Keratinocyte (primary cell): Measurements from ENCODE around the gene COA5. TPM values are rescaled to one million over a fixed set of nuclear protein-coding genes. Genes with fewer than 3 reads are reported as not detected.

ENCODE experiments used
- DNase-seq: peaks from one replicate; pipeline ENCODE4 v3.0.0-alpha.2; 2011; ENCODE audit warnings: low read depth, missing footprints, low spot score
- FAIRE-seq: peaks from 2 replicates; lab custom pipeline; 2011; peaks lifted over from hg19 to GRCh38; lab: Jason Lieb, UNC
- H2AFZ ChIP-seq: 2 replicates; pipeline ENCODE4 v1.6.0; 2012; ENCODE audit warnings: low read length, control low read depth, inconsistent platforms; ENCODE audit not compliant: control insufficient read depth
- H3K27ac ChIP-seq: 2 replicates; pipeline ENCODE4 v1.5.1; 2011; ENCODE audit warnings: low read length; ENCODE audit not compliant: control insufficient read depth, insufficient read depth
- H3K27me3 ChIP-seq: 3 replicates; pipeline ENCODE4 v1.6.0; 2011; ENCODE audit warnings: low read length; ENCODE audit not compliant: control insufficient read depth, insufficient read depth; ENCODE audit errors: extremely low read depth
- H3K36me3 ChIP-seq, 2 experiments: 2 replicates in 1 of 2; 3 replicates in 1 of 2; pipeline ENCODE4 v1.5.1; 2011; ENCODE audit warnings: low read length in 2 of 2, mild to moderate bottlenecking in 1 of 2; ENCODE audit not compliant: control insufficient read depth in 2 of 2, insufficient read depth in 2 of 2; ENCODE audit errors: extremely low read depth in 1 of 2
- H3K4me1 ChIP-seq: 3 replicates; pipeline ENCODE4 v1.5.1; 2011; ENCODE audit warnings: low read length; ENCODE audit not compliant: control insufficient read depth, insufficient read depth; ENCODE audit errors: extremely low read depth
- H3K4me2 ChIP-seq: 3 replicates; pipeline ENCODE4 v1.6.0; 2011; ENCODE audit warnings: low read depth, low read length; ENCODE audit not compliant: control insufficient read depth, insufficient read depth; ENCODE audit errors: extremely low read depth
- H3K4me3 ChIP-seq, 3 experiments: fragments of 200-600 bp in 1 of 3; sonication (generic) in 1 of 3; 2 replicates in 2 of 3; 3 replicates in 1 of 3; pipeline ENCODE4 v1.5.1; 2011 to 2016; ENCODE audit warnings: low read length in 3 of 3, mild to moderate bottlenecking in 3 of 3, control low read depth in 2 of 3, inconsistent platforms in 1 of 3, low read depth in 1 of 3, mixed read lengths in 1 of 3, mixed run types in 1 of 3, moderate library complexity in 1 of 3; ENCODE audit not compliant: control insufficient read depth in 2 of 3, insufficient read depth in 2 of 3; ENCODE audit errors: extremely low read depth in 1 of 3
- H3K79me2 ChIP-seq: 2 replicates; pipeline ENCODE4 v1.6.0; 2012; ENCODE audit warnings: low read length; ENCODE audit not compliant: control insufficient read depth, insufficient read depth
- H3K9ac ChIP-seq: 3 replicates; pipeline ENCODE4 v1.6.0; 2011; ENCODE audit warnings: low read length; ENCODE audit not compliant: control insufficient read depth, insufficient read depth; ENCODE audit errors: extremely low read depth
- H3K9me1 ChIP-seq: 3 replicates; pipeline ENCODE4 v1.6.0; 2011; ENCODE audit warnings: low read length; ENCODE audit not compliant: control insufficient read depth, insufficient read depth; ENCODE audit errors: extremely low read depth
- H3K9me3 ChIP-seq: 2 replicates; pipeline ENCODE4 v1.5.1; 2012; ENCODE audit warnings: low read depth, low read length; ENCODE audit not compliant: control insufficient read depth
- H4K20me1 ChIP-seq: 3 replicates; pipeline ENCODE4 v1.6.0; 2011; ENCODE audit warnings: low read length; ENCODE audit not compliant: control insufficient read depth, insufficient read depth; ENCODE audit errors: extremely low read depth
- CTCF ChIP-seq, 3 experiments: IDR thresholded peaks in 1 of 3; conservative IDR thresholded peaks in 1 of 3; optimal IDR thresholded peaks in 1 of 3; 2 replicates in 2 of 3; 3 replicates in 1 of 3; pipeline versions ENCODE3 to v1.5.1; 2011; ENCODE audit warnings: low read length in 3 of 3, mild to moderate bottlenecking in 3 of 3, moderate library complexity in 2 of 3, control low read depth in 1 of 3, inconsistent platforms in 1 of 3; ENCODE audit not compliant: insufficient read depth in 2 of 3; ENCODE audit errors: extremely low read depth in 1 of 3
- EZH2 ChIP-seq: IDR thresholded peaks from one replicate; pipeline ENCODE4 v1.6.1; 2012; ENCODE audit warnings: inconsistent platforms, mild to moderate bottlenecking, low read length, moderate library complexity
- dilution Hi-C: fragments of 300-500 bp; cut with MboI; formaldehyde crosslinking; loops from one replicate; pipeline ENCODE4 v1.7.0; 2020; ENCODE audit warnings: low sequenced_read_pairs; ENCODE audit not compliant: extremely low pct_ligation_motif_present
- polyA plus RNA-seq, 5 experiments: library from polyadenylated mRNA; depleted of rRNA in 3 of 5; stranded (reverse) in 3 of 5; stranded (forward) in 1 of 5; unstranded in 1 of 5; fragments of >200 nt; gene quantifications; 1 replicate in 1 of 5; 2 replicates in 3 of 5; 3 replicates in 1 of 5; pipeline versions ENCODE4 v1.2.1 to v1.2.3, GENCODE V29; 2011 to 2012; ENCODE audit warnings: missing spikeins in 2 of 5, low read depth in 1 of 5, low replicate concordance in 1 of 5

The COA5 gene
- polyA plus RNA-seq, 1 donor (not counting 4 experiments of a cell fraction or from before 2014, with no cell fraction given) = 25.1 TPM

GRCh38 chr2:98550165-98550564 is 58.1 kb downstream of the COA5 start:
- no peak for FAIRE-seq
- no peak overlapping the region for H3K4me3 ChIP-seq
- H3K27me3 ChIP-seq = no peaks in the 10 kb centered on the region
- H3K79me2 ChIP-seq = no peaks in the 10 kb centered on the region
- no peak for DNase-seq
- H3K36me3 ChIP-seq = peaks cover 14 to 20% of the 10 kb centered on the region in 2 experiments
- H3K4me1 ChIP-seq = no peaks in the 10 kb centered on the region
- H4K20me1 ChIP-seq = no peaks in the 10 kb centered on the region
- H3K4me2 ChIP-seq = no peak overlapping the region
- H3K9me1 ChIP-seq = no peaks in the 10 kb centered on the region
- H2AFZ ChIP-seq = no peak overlapping the region
- no peaks in the 10 kb centered on the region for H3K9me3 ChIP-seq
- no peak overlapping the region for H3K27ac ChIP-seq
- dilution Hi-C loops = no loop called here
- TF ChIP-seq EZH2 (no peak), CTCF (optimal IDR thresholded peaks at IDR 0.05 in 1 of 3, IDR thresholded peaks at IDR 0.05 in 1 of 3, conservative IDR thresholded peaks at IDR 0.05 in 1 of 3; ENCODE audit: extremely low read depth in 1 of 3, insufficient read depth in 2 of 3, low read length in 3 of 3) (no peak)
- no peak overlapping the region for H3K9ac ChIP-seq

Other genes with a start within 250 kb of the COA5 start
- gene INPP4A, start 163.7 kb downstream of the COA5 start, polyA plus RNA-seq = 10.7 to 15.4 TPM (median 11.5 TPM) in 3 replicates
- gene UNC50, start 77 bp upstream of the COA5 start, polyA plus RNA-seq = 45.4 to 75.2 TPM (median 52.9 TPM) in 3 replicates
- gene MGAT4A, start 122.6 kb upstream of the COA5 start, polyA plus RNA-seq = 0.17 to 0.81 TPM (median 0.27 TPM) in 3 replicates